Upper lobe of left lung (tissue), 6 donors: ENCODE data around the gene DNHD1. TPM values are rescaled to one million over a fixed set of nuclear protein-coding genes. Genes with fewer than 3 reads are reported as not detected.

Source experiments
- ATAC-seq, 2 donors: fragments of 200-7000 bp; cut with Tn5 transposase; one replicate each; pipeline ENCODE4 v1.9.1; 2022; ENCODE audit warnings: mild to moderate bottlenecking in 2 of 2, moderate library complexity in 2 of 2; ENCODE audit not compliant: low FRiP score in 2 of 2
- DNase-seq, 2 donors: peaks; one replicate each; pipeline ENCODE4 v3.0.0-alpha.2; 2019 to 2020
- H3K27ac ChIP-seq, 4 donors: fragments of 200-600 bp; sonication (generic); one replicate each; pipeline ENCODE4 v1.5.1; 2016 to 2019
- H3K27me3 ChIP-seq, 4 donors: fragments of 200-600 bp; sonication (generic); one replicate each; pipeline ENCODE4 v1.5.1; 2017 to 2019
- H3K36me3 ChIP-seq, 4 donors: fragments of 200-600 bp; sonication (generic); one replicate each; pipeline ENCODE4 v1.5.1; 2016 to 2019
- H3K4me1 ChIP-seq, 4 donors: fragments of 200-600 bp; sonication (generic); one replicate each; pipeline ENCODE4 v1.5.1; 2018 to 2019
- H3K4me3 ChIP-seq, 4 donors: fragments of 200-600 bp; sonication (generic); one replicate each; pipeline ENCODE4 v1.5.1; 2017 to 2019; ENCODE audit warnings: mild to moderate bottlenecking in 2 of 4, moderate library complexity in 1 of 4
- H3K9me3 ChIP-seq, 4 donors: fragments of 200-600 bp; sonication (generic); one replicate each; pipeline ENCODE4 v1.5.1; 2018 to 2019
- CTCF ChIP-seq, 6 experiments: fragments of 450-650 bp in 4 of 6; fragments of 200-600 bp in 2 of 6; sonication (generic) in 2 of 6; IDR thresholded peaks; one replicate each; pipeline ENCODE4 v1.5.1; 2016 to 2019; ENCODE audit warnings: antibody characterized with exemption in 6 of 6
- EP300 ChIP-seq, 4 donors: sonication (generic); formaldehyde crosslinking; IDR thresholded peaks; one replicate each; pipeline ENCODE4 v1.5.1; 2017; ENCODE audit warnings: antibody characterized with exemption in 4 of 4, control low read depth in 2 of 4
- POLR2A ChIP-seq, 4 donors: fragments of 450-650 bp; IDR thresholded peaks; one replicate each; pipeline ENCODE4 v1.5.1; 2016 to 2017; ENCODE audit warnings: antibody characterized with exemption in 4 of 4, mild to moderate bottlenecking in 2 of 4
- POLR2AphosphoS5 ChIP-seq, 2 donors: sonication (generic); formaldehyde crosslinking; IDR thresholded peaks; one replicate each; pipeline ENCODE4 v1.5.1; 2017; ENCODE audit warnings: antibody characterized with exemption in 2 of 2
- WGBS, 2 donors: methylation state at CpG; one replicate each; pipeline ENCODE4 v1.1.5; 2017 to 2018; 5-methylcytosine and 5-hydroxymethylcytosine counted together
- total RNA-seq, 6 donors: library from RNA; depleted of rRNA in 4 of 6; stranded (reverse); fragments of >200 nt in 4 of 6; gene quantifications; one replicate each; pipeline versions ENCODE4 v1.1.0 to v1.2.1, GENCODE V29; 2016 to 2021
- donor health status: DM: no; HTN: no; CAD: no; lungs with moderate emphysema.
- donor health status: DM: no; HTN: yes; CAD: no; lungs with severe emphysema.

DNHD1 gene
- total RNA-seq, 6 donors from 2014 or later: 10.5 to 79.6 (median 21.6) TPM

GRCh38 chr11:6557063-6557462 is 60.0 kb downstream of the DNHD1 start:
- WGBS, 2 donors: 95% methylated on average over 11 of the region's 11 CpGs
- Histone ChIP-seq H3K36me3 (no peaks in the 10 kb centered on the region), H3K4me3 (no peak overlapping the region), H3K4me1 (no peaks in the 10 kb centered on the region), H3K27ac (no peak overlapping the region), H3K27me3 (no peaks in the 10 kb centered on the region), H3K9me3 (no peaks in the 10 kb centered on the region)
- no peak for ATAC-seq
- no peak for DNase-seq
- TF ChIP-seq CTCF (IDR thresholded peaks at IDR 0.05) (no peak), POLR2AphosphoS5 (IDR thresholded peaks at IDR 0.05) (no peak), POLR2A (IDR thresholded peaks at IDR 0.05) (no peak), EP300 (IDR thresholded peaks at IDR 0.05) (no peak)

- WGBS, 2 donors: 96 to 97% methylated on average over 11 to 14 of the region's 14 CpGs
- H3K4me3 ChIP-seq: no peak overlapping the region
- ATAC-seq: no peak
- no peak overlapping the region for H3K27ac ChIP-seq
- H3K9me3 ChIP-seq: no peaks in the 10 kb centered on the region
- DNase-seq: no peak
- no peaks in the 10 kb centered on the region for H3K27me3 ChIP-seq
- no peak for TF ChIP-seq EP300 (IDR thresholded peaks at IDR 0.05)
- no peak for TF ChIP-seq CTCF (IDR thresholded peaks at IDR 0.05)
- no peak for TF ChIP-seq POLR2AphosphoS5 (IDR thresholded peaks at IDR 0.05)
- TF ChIP-seq POLR2A (IDR thresholded peaks at IDR 0.05): no peak
- no peaks in the 10 kb centered on the region for H3K4me1 ChIP-seq
- H3K36me3 ChIP-seq: no peaks in the 10 kb centered on the region
Measured at GRCh38 chr11:6557761-6558674, 60.9 kb downstream of the DNHD1 start.

- Histone ChIP-seq H3K9me3 (no peaks in the 10 kb centered on the region), H3K4me1 (no peaks in the 10 kb centered on the region), H3K36me3 (no peaks in the 10 kb centered on the region), H3K4me3 (no peak overlapping the region), H3K27me3 (no peaks in the 10 kb centered on the region), H3K27ac (no peak overlapping the region)
- no peak for ATAC-seq
- WGBS, 2 donors: 100% methylated on average over 1 of the region's 1 CpG
- no peak for DNase-seq
- no peak for TF ChIP-seq POLR2AphosphoS5 (IDR thresholded peaks at IDR 0.05)
- TF ChIP-seq EP300 (IDR thresholded peaks at IDR 0.05): no peak
- TF ChIP-seq POLR2A (IDR thresholded peaks at IDR 0.05): no peak
- TF ChIP-seq CTCF (IDR thresholded peaks at IDR 0.05): no peak
Measured at GRCh38 chr11:6559369-6559768, 62.3 kb downstream of the DNHD1 start.

GRCh38 chr11:6561288-6561687 is 64.2 kb downstream of the DNHD1 start:
- 93 to 95% methylated on average over 3 of the region's 3 CpGs for WGBS, 2 donors
- DNase-seq (no peak), ATAC-seq (no peak)
- no peak for TF ChIP-seq POLR2A (IDR thresholded peaks at IDR 0.05)
- TF ChIP-seq EP300 (IDR thresholded peaks at IDR 0.05): no peak
- Histone ChIP-seq H3K4me3 (no peak overlapping the region), H3K27me3 (no peaks in the 10 kb centered on the region), H3K27ac (no peak overlapping the region), H3K4me1 (no peaks in the 10 kb centered on the region), H3K36me3 (no peaks in the 10 kb centered on the region), H3K9me3 (no peaks in the 10 kb centered on the region)

- ATAC-seq: no peak
- TF ChIP-seq POLR2AphosphoS5 (IDR thresholded peaks at IDR 0.05) (no peak), POLR2A (IDR thresholded peaks at IDR 0.05) (no peak), CTCF (IDR thresholded peaks at IDR 0.05) (no peak), EP300 (IDR thresholded peaks at IDR 0.05) (no peak)
- Histone ChIP-seq H3K36me3 (no peaks in the 10 kb centered on the region), H3K27ac (no peak overlapping the region), H3K4me3 (no peak overlapping the region), H3K27me3 (no peaks in the 10 kb centered on the region), H3K4me1 (no peaks in the 10 kb centered on the region), H3K9me3 (no peaks in the 10 kb centered on the region)
- WGBS, 2 donors: 94% methylated on average over 4 of the region's 4 CpGs
- no peak for DNase-seq
Measured at GRCh38 chr11:6563121-6563619, 66.1 kb downstream of the DNHD1 start.
